ENCODE measurements around the gene BAK1. TPM values are rescaled to one million over a fixed set of nuclear protein-coding genes. Genes with fewer than 3 reads are reported as not detected.

BAK1 gene
- 24.9 TPM for polyA plus RNA-seq (2013)

GRCh38 chr6:33579828-33580714 lies at the start of gene BAK1:
Gene BAK1 (minus strand): TSS chr6:33580276. CDS start chr6:33577604, 2,672 bp downstream.
- H3K9me3 ChIP-seq (ENCODE audit: control extremely low read depth in 1 of 5, control insufficient read depth in 4 of 5, insufficient read depth in 2 of 5, low read depth in 1 of 5, low read length in 4 of 5), result no peaks in the 10 kb centered on the region
- 1% methylated on average over 16 of the region's 24 CpGs for WGBS (ENCODE audit: insufficient coverage)
- H3K4me1 ChIP-seq (ENCODE audit: control extremely low read depth in 1 of 4, control insufficient read depth in 4 of 4, insufficient read depth in 4 of 4, low read length in 3 of 4), result peaks cover 0 to 42% (median 35%) of the 10 kb centered on the region in 4 experiments
- H3K36me3 ChIP-seq (ENCODE audit: control insufficient read depth in 4 of 4, insufficient read depth in 4 of 4, low read length in 3 of 4), result peaks cover 2 to 26% (median 8%) of the 10 kb centered on the region in 4 experiments
- CTCF ChIA-PET, result interaction anchor here (0.6 to 12.6 kb wide), 8 partner anchors 10 to 182 kb away, joined by 3 to 244 read pairs (median 3); partner anchors contain the start of gene UQCC2
- no peaks in the 10 kb centered on the region for H3K27me3 ChIP-seq (replicated peaks in 2 of 5; ENCODE audit: control insufficient read depth in 4 of 5, insufficient read depth in 5 of 5, low read length in 4 of 5)
- peak within 1 kb of the TSS; percentile 83 to 88 for H3K27ac ChIP-seq (ENCODE audit: insufficient read depth in 1 of 2, low read depth in 1 of 2, low read length in 2 of 2, poor library complexity in 1 of 2, severe bottlenecking in 2 of 2)
- POLR2A ChIA-PET, result interaction anchor here (0.6 kb wide), 1 partner anchor 1088 kb away, joined by 4 read pairs; no protein-coding TSS in a partner anchor
- peak; percentile 83 to 90 (median 85) for DNase-seq
- H3K4me3 ChIP-seq (ENCODE audit: control insufficient read depth in 1 of 7, extremely low read depth in 1 of 7, insufficient read depth in 4 of 7, low read depth in 2 of 7, low read length in 6 of 7), result peak within 1 kb of the TSS; percentile 64 to 92 (median 82)

DNA sequence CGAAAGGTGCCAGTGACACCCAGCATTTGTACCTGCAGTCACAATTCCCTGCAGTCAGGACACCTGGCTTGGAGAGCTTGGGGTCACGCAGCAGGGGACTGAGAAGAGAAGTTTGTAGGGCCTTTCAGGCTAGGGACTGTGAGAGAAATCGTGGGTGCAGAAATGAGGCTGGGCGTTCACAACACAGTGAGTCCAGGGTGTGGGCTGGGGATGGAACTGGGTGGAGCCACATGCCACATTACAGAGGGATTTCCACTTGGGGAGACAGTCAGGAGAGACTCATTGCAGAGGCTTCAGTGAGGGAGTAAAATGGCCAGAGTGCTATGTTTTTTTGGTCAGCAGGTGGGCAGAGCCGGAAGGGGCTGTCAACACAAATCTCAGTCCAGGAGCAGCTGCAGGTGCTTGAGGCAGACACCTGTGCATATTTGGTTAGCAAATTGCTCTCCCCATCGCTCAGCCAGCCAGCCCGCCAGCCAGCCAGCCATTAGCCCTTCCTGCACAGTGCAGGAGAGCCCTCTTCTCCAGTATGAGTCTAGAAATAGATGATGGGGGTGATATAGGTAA lies 48.4 kb upstream of the BAK1 start:
- ChIA-PET POLR2A (no interaction called here), CTCF (interaction anchor here (1.4 to 2.1 kb wide), 2 partner anchors 32 to 72 kb away, joined by 3 to 5 read pairs; no protein-coding TSS in a partner anchor)

DNA sequence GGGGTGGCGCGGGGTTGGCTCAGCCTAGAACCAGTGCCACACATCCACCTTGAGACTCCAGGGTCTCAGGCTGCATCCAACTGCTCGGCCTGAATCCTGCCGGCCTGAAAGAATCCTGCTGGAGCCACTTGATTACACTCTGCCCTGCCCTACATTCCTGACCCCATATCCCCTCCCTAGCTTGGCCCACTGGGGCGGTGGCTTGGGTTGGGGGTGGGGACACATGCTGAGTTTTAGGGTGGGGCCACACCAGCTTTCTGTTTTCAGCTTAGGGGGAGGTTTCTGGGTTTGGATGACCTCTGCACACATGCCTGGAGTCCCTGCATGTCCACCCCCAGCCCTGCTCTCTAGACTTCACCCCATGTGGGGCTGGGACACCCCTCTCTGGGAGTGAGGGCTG lies 47.8 kb upstream of the BAK1 start:
- CTCF ChIA-PET, result no interaction called here
- no peaks in the 10 kb centered on the region for H3K9me3 ChIP-seq (ENCODE audit: control extremely low read depth in 1 of 5, control insufficient read depth in 4 of 5, insufficient read depth in 2 of 5, low read depth in 1 of 5, low read length in 4 of 5)
- no peak for DNase-seq
- no peak overlapping the region for H3K4me3 ChIP-seq (ENCODE audit: control insufficient read depth in 1 of 7, extremely low read depth in 1 of 7, insufficient read depth in 4 of 7, low read depth in 2 of 7, low read length in 6 of 7)
- H3K36me3 ChIP-seq (ENCODE audit: control insufficient read depth in 4 of 4, insufficient read depth in 4 of 4, low read length in 3 of 4), result no peaks in the 10 kb centered on the region
- no peak overlapping the region for H3K27ac ChIP-seq (ENCODE audit: insufficient read depth in 1 of 2, low read depth in 1 of 2, low read length in 2 of 2, poor library complexity in 1 of 2, severe bottlenecking in 2 of 2)
- POLR2A ChIA-PET, result no interaction called here
- peaks cover 0 to 2% (median 0%) of the 10 kb centered on the region in 4 experiments for H3K4me1 ChIP-seq (ENCODE audit: control extremely low read depth in 1 of 4, control insufficient read depth in 4 of 4, insufficient read depth in 4 of 4, low read length in 3 of 4)
- 100% methylated on average over 2 of the region's 5 CpGs for WGBS (ENCODE audit: insufficient coverage)
- peaks cover 0 to 5% (median 0%) of the 10 kb centered on the region in 5 experiments for H3K27me3 ChIP-seq (replicated peaks in 2 of 5; ENCODE audit: control insufficient read depth in 4 of 5, insufficient read depth in 5 of 5, low read length in 4 of 5)

More for the DNA sequence above, 48.4 kb upstream of the BAK1 start:
- Histone ChIP-seq H3K9me3 (ENCODE audit: control extremely low read depth in 1 of 5, control insufficient read depth in 4 of 5, insufficient read depth in 2 of 5, low read depth in 1 of 5, low read length in 4 of 5) (no peaks in the 10 kb centered on the region), H3K27me3 (replicated peaks in 2 of 5; ENCODE audit: control insufficient read depth in 4 of 5, insufficient read depth in 5 of 5, low read length in 4 of 5) (peaks cover 0 to 2% (median 0%) of the 10 kb centered on the region in 5 experiments), H3K4me1 (ENCODE audit: control extremely low read depth in 1 of 4, control insufficient read depth in 4 of 4, insufficient read depth in 4 of 4, low read length in 3 of 4) (peaks cover 0 to 7% (median 5%) of the 10 kb centered on the region in 4 experiments), H3K36me3 (ENCODE audit: control insufficient read depth in 4 of 4, insufficient read depth in 4 of 4, low read length in 3 of 4) (no peaks in the 10 kb centered on the region), H3K27ac (ENCODE audit: insufficient read depth in 1 of 2, low read depth in 1 of 2, low read length in 2 of 2, poor library complexity in 1 of 2, severe bottlenecking in 2 of 2) (no peak overlapping the region), H3K4me3 (ENCODE audit: control insufficient read depth in 1 of 7, extremely low read depth in 1 of 7, insufficient read depth in 4 of 7, low read depth in 2 of 7, low read length in 6 of 7) (no peak overlapping the region)
- no peak for DNase-seq
- WGBS (ENCODE audit: insufficient coverage), result 90% methylated on average over 7 of the region's 7 CpGs

DNA sequence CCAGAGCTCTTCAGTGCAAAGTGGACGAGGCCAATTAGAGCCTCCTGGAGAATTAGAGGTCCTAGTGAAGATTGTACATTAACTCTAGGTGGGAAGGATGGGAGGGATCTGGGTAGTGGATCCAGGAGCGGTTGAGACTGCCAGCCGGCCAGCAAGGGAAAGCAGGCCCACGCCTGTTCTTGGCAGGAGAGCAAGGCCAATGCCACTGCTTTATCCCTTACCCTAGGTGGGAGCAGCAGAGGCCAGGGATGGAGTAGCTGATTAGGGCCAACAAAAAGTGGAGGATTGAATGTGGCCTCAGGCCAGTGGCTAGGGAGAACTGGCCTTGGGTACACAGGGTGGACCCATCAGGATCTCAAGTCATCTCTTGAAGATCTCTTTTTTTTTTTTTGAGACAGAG lies 44.8 kb upstream of the BAK1 start:
- CTCF ChIA-PET, result no interaction called here
- Histone ChIP-seq H3K27ac (ENCODE audit: insufficient read depth in 1 of 2, low read depth in 1 of 2, low read length in 2 of 2, poor library complexity in 1 of 2, severe bottlenecking in 2 of 2) (no peak overlapping the region), H3K9me3 (ENCODE audit: control extremely low read depth in 1 of 5, control insufficient read depth in 4 of 5, insufficient read depth in 2 of 5, low read depth in 1 of 5, low read length in 4 of 5) (no peaks in the 10 kb centered on the region), H3K4me1 (ENCODE audit: control extremely low read depth in 1 of 4, control insufficient read depth in 4 of 4, insufficient read depth in 4 of 4, low read length in 3 of 4) (peaks cover 2 to 19% (median 16%) of the 10 kb centered on the region in 4 experiments), H3K27me3 (replicated peaks in 2 of 5; ENCODE audit: control insufficient read depth in 4 of 5, insufficient read depth in 5 of 5, low read length in 4 of 5) (peaks cover 0 to 13% (median 2%) of the 10 kb centered on the region in 5 experiments), H3K36me3 (ENCODE audit: control insufficient read depth in 4 of 4, insufficient read depth in 4 of 4, low read length in 3 of 4) (no peaks in the 10 kb centered on the region), H3K4me3 (ENCODE audit: control insufficient read depth in 1 of 7, extremely low read depth in 1 of 7, insufficient read depth in 4 of 7, low read depth in 2 of 7, low read length in 6 of 7) (no peak overlapping the region)
- no peak for DNase-seq
- WGBS (ENCODE audit: insufficient coverage), result 95% methylated on average over 4 of the region's 4 CpGs
- POLR2A ChIA-PET, result no interaction called here

GRCh38 chr6:33623895-33624381 lies 43.9 kb upstream of the BAK1 start:
- Histone ChIP-seq H3K4me1 (ENCODE audit: control extremely low read depth in 1 of 4, control insufficient read depth in 4 of 4, insufficient read depth in 4 of 4, low read length in 3 of 4) (peaks cover 2 to 26% (median 21%) of the 10 kb centered on the region in 4 experiments), H3K4me3 (ENCODE audit: control insufficient read depth in 1 of 7, extremely low read depth in 1 of 7, insufficient read depth in 4 of 7, low read depth in 2 of 7, low read length in 6 of 7) (no peak overlapping the region), H3K27ac (ENCODE audit: insufficient read depth in 1 of 2, low read depth in 1 of 2, low read length in 2 of 2, poor library complexity in 1 of 2, severe bottlenecking in 2 of 2) (no peak overlapping the region)

DNA sequence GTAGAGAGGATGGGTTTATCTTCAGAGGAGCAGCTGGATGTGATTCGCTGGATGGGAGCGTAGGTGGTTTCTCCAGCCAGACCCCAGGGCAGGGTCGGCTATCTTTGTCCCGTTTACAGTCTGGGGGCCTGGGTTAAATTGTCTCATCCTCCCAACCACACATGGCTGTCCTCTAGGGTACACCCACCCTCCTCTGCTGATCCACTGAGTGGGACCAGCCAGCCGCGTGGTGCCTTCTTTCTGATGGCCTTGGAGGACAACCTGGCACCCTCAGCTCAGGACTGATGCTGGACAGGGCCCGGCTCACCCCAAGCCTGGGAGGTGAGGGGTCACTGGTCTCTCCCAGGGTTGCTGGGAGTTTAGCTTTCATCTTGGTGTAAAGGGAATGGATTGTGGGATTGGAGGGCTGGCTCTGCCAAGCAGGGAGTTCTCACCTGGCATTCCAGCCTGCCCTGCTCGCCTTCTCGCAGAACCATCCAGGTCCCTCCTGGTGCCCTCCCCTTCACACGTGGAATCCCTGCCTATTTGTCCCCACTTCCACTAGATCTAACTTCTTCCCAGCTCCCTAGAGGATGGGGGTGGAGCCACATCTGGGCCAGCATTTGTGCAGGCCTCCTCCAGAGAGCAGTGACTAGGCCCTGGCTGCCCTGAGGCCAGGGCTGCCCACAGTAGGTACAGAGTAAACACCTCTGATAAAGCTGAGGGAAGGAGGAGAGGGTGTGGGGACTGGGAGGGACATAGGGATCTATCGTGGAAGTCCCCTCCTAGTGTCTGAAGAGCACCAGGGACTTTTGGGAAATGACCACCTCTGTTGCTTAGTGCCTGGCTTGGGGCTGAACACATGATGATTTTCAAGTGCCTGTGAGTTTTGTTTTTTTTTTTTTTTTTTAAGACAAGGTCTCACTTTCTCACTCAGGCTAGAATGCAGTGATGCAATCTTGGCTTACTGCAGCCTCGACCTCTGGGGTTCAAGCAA lies 42.7 kb upstream of the BAK1 start:
- Histone ChIP-seq H3K9me3 (ENCODE audit: control extremely low read depth in 1 of 5, control insufficient read depth in 4 of 5, insufficient read depth in 2 of 5, low read depth in 1 of 5, low read length in 4 of 5) (no peaks in the 10 kb centered on the region), H3K36me3 (ENCODE audit: control insufficient read depth in 4 of 4, insufficient read depth in 4 of 4, low read length in 3 of 4) (no peaks in the 10 kb centered on the region), H3K4me1 (ENCODE audit: control extremely low read depth in 1 of 4, control insufficient read depth in 4 of 4, insufficient read depth in 4 of 4, low read length in 3 of 4) (peaks cover 2 to 26% (median 21%) of the 10 kb centered on the region in 4 experiments), H3K27me3 (replicated peaks in 2 of 5; ENCODE audit: control insufficient read depth in 4 of 5, insufficient read depth in 5 of 5, low read length in 4 of 5) (peaks cover 0 to 16% (median 2%) of the 10 kb centered on the region in 5 experiments), H3K27ac (ENCODE audit: insufficient read depth in 1 of 2, low read depth in 1 of 2, low read length in 2 of 2, poor library complexity in 1 of 2, severe bottlenecking in 2 of 2) (no peak overlapping the region), H3K4me3 (ENCODE audit: control insufficient read depth in 1 of 7, extremely low read depth in 1 of 7, insufficient read depth in 4 of 7, low read depth in 2 of 7, low read length in 6 of 7) (peak overlapping the region in 1 of 7 experiments; percentile 96)
- WGBS (ENCODE audit: insufficient coverage), result 83% methylated on average over 7 of the region's 12 CpGs
- ChIA-PET POLR2A (no interaction called here), CTCF (interaction anchor here (0.7 to 2.9 kb wide), 10 partner anchors 8 to 88 kb away, joined by 3 to 18 read pairs (median 4); no protein-coding TSS in a partner anchor)
- DNase-seq, result no peak

More at GRCh38 chr6:33623895-33624381, 43.9 kb upstream of the BAK1 start:
- no peaks in the 10 kb centered on the region for H3K9me3 ChIP-seq (ENCODE audit: control extremely low read depth in 1 of 5, control insufficient read depth in 4 of 5, insufficient read depth in 2 of 5, low read depth in 1 of 5, low read length in 4 of 5)
- H3K36me3 ChIP-seq (ENCODE audit: control insufficient read depth in 4 of 4, insufficient read depth in 4 of 4, low read length in 3 of 4), result no peaks in the 10 kb centered on the region
- no peak for DNase-seq
- CTCF ChIA-PET, result interaction anchor here (0.7 to 1.0 kb wide), 2 partner anchors 10 to 87 kb away, joined by 3 to 4 read pairs; no protein-coding TSS in a partner anchor
- peaks cover 0 to 16% (median 2%) of the 10 kb centered on the region in 5 experiments for H3K27me3 ChIP-seq (replicated peaks in 2 of 5; ENCODE audit: control insufficient read depth in 4 of 5, insufficient read depth in 5 of 5, low read length in 4 of 5)
- 87% methylated on average over 6 of the region's 6 CpGs for WGBS (ENCODE audit: insufficient coverage)
- POLR2A ChIA-PET, result no interaction called here

Data from common myeloid progenitor, CD34-positive (primary cell).